Ovary (tissue), 9 donors: Measurements from ENCODE around the gene GPR132. TPM values are rescaled to one million over a fixed set of nuclear protein-coding genes. Genes with fewer than 3 reads are reported as not detected.
"Not testable (repeated sequence)": the region's sequence is repeated elsewhere in the genome, so short reads cannot be mapped to it uniquely, and the experiment has no call there.

Source experiments
- DNase-seq, 5 donors: peaks; one replicate each; pipeline ENCODE4 v3.0.0-alpha.2; 2019 to 2020
- H3K27ac ChIP-seq, 2 donors: fragments of 200-600 bp; one replicate each; pipeline versions ENCODE4 v1.5.1 to v1.8.0; 2019 to 2022
- H3K27me3 ChIP-seq: fragments of 200-600 bp; one replicate; pipeline ENCODE4 v1.8.0; 2022
- H3K36me3 ChIP-seq: fragments of 200-600 bp; sonication (generic); one replicate; pipeline ENCODE4 v1.5.1; 2019
- H3K4me1 ChIP-seq: one replicate; pipeline ENCODE4 v1.8.1; 2013; ENCODE audit warnings: mild to moderate bottlenecking, moderate library complexity; ENCODE audit not compliant: insufficient read depth
- H3K4me3 ChIP-seq: fragments of 200-600 bp; sonication (generic); one replicate; pipeline ENCODE4 v1.5.1; 2017
- H3K9me3 ChIP-seq, 2 donors: fragments of 200-600 bp in 1 of 2; sonication (generic) in 1 of 2; one replicate each; pipeline versions ENCODE4 v1.5.1 to v1.8.1; 2013 to 2019; ENCODE audit warnings: mild to moderate bottlenecking in 1 of 2, moderate library complexity in 1 of 2
- EP300 ChIP-seq: sonication (generic); formaldehyde crosslinking; IDR thresholded peaks from one replicate; pipeline ENCODE4 v1.6.1; 2017; ENCODE audit warnings: antibody characterized with exemption
- POLR2A ChIP-seq: fragments of 450-650 bp; IDR thresholded peaks from one replicate; pipeline ENCODE4 v1.6.1; 2017; ENCODE audit warnings: antibody characterized with exemption, mild to moderate bottlenecking, moderate library complexity
- WGBS, 3 donors: extraction: QIAGEN DNeasy Blood & Tissue Kit in 1 of 3; methylation state at CpG; one replicate each; pipeline versions ENCODE4 v1.1.5 to v1.1.7; 2013 to 2017; 5-methylcytosine and 5-hydroxymethylcytosine counted together
- intact Hi-C, 4 donors: fragments of 100-400 bp; cut with DNase I; formaldehyde crosslinking; loops; one replicate each; pipeline versions ENCODE4 v1.11.0 to v1.15.1; 2022 to 2023
- polyA plus RNA-seq, 2 donors: library from polyadenylated mRNA; stranded (reverse); fragments of 200-250 nt in 1 of 2; fragments of 350-450 nt in 1 of 2; fragmentation: Illumina TruSeq in 1 of 2; extraction: RNeasy Lipid Tissue Mini Kit (QIAGEN cat#74804) in 1 of 2; gene quantifications; one replicate each; pipeline ENCODE4 v1.2.3, GENCODE V29; 2013 to 2014
- total RNA-seq, 7 donors: library from RNA; depleted of rRNA in 2 of 7; stranded (reverse); fragments of >200 nt in 2 of 7; fragmentation: NEBNext Ultra II Directional in 3 of 7; extraction: Animal tissue kit (Norgen Biotek cat#: 25700) in 3 of 7; gene quantifications; one replicate each; pipeline versions ENCODE4 v1.1.0 to v1.2.4, GENCODE V29; 2016 to 2023
- TF ChIP-seq, protein P1 (sequence below), 3 donors: fragments of 450-650 bp in 2 of 3; fragments of 200-600 bp in 1 of 3; IDR thresholded peaks; one replicate each; pipeline versions ENCODE4 v1.5.1 to v1.8.0; 2016 to 2022; ENCODE audit warnings: antibody characterized with exemption in 3 of 3, mild to moderate bottlenecking in 1 of 3
- donor health status: DM: no; HTN: no; CAD: no; lungs with moderate emphysema.
- donor health status: DM: no; HTN: no; CAD: no.
- donor health status: Bipolar disorder and iron deficiency.
- donor health status: DM: yes; HTN: yes; CAD: no.
- donor health status: DM: no; HTN: no; CAD: no.
- donor health status: DM: yes; HTN: yes; CAD: no.

GPR132 gene
- total and polyA plus RNA-seq, 9 donors: 0.27 to 2.0 (median 0.73) TPM

DNA sequence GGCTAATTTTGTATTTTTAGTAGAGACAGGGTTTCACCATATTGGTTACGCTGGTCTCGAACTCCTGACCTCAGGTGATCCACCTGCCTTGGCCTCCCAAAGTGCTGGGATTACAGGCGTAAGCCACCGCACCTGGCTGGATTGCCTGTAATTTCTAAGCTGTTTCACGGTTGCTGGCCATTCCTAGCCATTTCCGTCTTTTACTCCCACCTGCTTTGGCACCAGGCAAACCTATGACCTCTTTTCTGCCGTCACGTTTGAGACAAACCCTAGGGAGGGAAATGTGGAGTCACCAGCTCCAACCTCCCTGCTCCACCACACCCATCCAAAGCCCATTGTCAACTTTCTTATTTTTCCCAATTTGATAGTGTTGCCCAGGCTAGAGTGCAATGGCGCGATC is 1.2 kb downstream of the GPR132 start:
- no peaks in the 10 kb centered on the region for H3K27me3 ChIP-seq
- no peak overlapping the region for H3K27ac ChIP-seq
- H3K9me3 ChIP-seq: no peaks in the 10 kb centered on the region
- no peak for DNase-seq
- 79 to 91% (median 84%) methylated on average over 10 of the region's 10 CpGs for WGBS, 3 donors
- H3K4me1 ChIP-seq: no peaks in the 10 kb centered on the region
- no peak overlapping the region for H3K4me3 ChIP-seq
- intact Hi-C loops: no loop called here
- TF ChIP-seq EP300 (no peak), POLR2A (no peak)
- TF ChIP-seq, protein P1, sequence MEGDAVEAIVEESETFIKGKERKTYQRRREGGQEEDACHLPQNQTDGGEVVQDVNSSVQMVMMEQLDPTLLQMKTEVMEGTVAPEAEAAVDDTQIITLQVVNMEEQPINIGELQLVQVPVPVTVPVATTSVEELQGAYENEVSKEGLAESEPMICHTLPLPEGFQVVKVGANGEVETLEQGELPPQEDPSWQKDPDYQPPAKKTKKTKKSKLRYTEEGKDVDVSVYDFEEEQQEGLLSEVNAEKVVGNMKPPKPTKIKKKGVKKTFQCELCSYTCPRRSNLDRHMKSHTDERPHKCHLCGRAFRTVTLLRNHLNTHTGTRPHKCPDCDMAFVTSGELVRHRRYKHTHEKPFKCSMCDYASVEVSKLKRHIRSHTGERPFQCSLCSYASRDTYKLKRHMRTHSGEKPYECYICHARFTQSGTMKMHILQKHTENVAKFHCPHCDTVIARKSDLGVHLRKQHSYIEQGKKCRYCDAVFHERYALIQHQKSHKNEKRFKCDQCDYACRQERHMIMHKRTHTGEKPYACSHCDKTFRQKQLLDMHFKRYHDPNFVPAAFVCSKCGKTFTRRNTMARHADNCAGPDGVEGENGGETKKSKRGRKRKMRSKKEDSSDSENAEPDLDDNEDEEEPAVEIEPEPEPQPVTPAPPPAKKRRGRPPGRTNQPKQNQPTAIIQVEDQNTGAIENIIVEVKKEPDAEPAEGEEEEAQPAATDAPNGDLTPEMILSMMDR (IDR thresholded peaks at IDR 0.05): no peak
- no peaks in the 10 kb centered on the region for H3K36me3 ChIP-seq

DNA sequence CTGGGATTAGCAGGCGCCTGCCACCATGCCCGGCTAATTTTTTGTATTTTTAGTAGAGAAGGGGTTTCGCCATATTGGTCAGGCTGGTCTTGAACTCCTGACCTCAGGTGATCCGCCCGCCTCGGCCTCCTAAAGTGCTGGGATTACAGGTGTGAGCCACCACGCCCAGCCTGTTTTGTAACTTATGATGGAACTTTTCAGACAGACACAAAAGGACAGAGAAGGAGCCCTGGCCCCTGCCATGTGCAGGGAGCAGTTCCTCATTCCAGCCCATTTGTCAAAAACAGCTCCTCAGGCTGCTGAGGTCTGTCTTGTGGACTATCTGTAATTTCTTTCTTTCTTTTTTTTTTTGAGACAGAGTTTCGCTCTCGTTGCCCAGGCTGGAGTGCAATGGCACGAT is 1.7 kb downstream of the GPR132 start:
- H3K36me3 ChIP-seq, DNase-seq, H3K27me3 ChIP-seq, intact Hi-C loops, H3K27ac ChIP-seq, H3K4me1 ChIP-seq, H3K4me3 ChIP-seq, H3K9me3 ChIP-seq: not testable (repeated sequence)
- 83 to 87% (median 87%) methylated on average over 10 of the region's 10 CpGs for WGBS, 3 donors

GRCh38 chr14:105063056-105063455 is 2.2 kb downstream of the GPR132 start:
- Histone ChIP-seq H3K36me3 (no peaks in the 10 kb centered on the region), H3K4me1 (no peaks in the 10 kb centered on the region), H3K9me3 (no peaks in the 10 kb centered on the region), H3K4me3 (no peak overlapping the region), H3K27ac (no peak overlapping the region), H3K27me3 (no peaks in the 10 kb centered on the region)
- intact Hi-C loops: no loop called here
- TF ChIP-seq, protein P1 (IDR thresholded peaks at IDR 0.05): no peak
- no peak for TF ChIP-seq POLR2A
- no peak for TF ChIP-seq EP300
- DNase-seq: no peak
- 70 to 81% (median 72%) methylated on average over 10 of the region's 10 CpGs for WGBS, 3 donors

DNA sequence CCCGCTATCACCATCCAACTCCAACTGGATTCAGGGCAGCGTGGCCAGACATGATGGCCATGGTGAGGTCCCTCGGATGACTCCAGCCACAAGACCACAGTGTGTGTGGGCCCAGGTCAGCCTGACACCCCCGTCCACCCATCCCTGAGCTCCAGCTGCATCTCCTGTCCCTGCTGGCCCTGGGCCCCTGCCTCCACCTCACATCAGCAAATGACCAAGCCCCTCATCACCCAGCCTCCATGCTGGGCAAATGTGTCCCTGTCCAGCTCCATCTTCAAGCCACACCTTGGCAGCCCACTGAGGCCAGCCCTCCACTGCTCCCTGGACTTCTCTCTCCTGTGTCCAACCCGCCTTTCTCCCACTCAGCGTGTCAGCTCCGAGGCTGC is 3.2 kb downstream of the GPR132 start:
- H3K27me3 ChIP-seq: no peaks in the 10 kb centered on the region

GRCh38 chr14:105061428-105062047 is 3.7 kb downstream of the GPR132 start:
- H3K27me3 ChIP-seq: no peaks in the 10 kb centered on the region
- no peak for DNase-seq
- H3K36me3 ChIP-seq: no peaks in the 10 kb centered on the region
- TF ChIP-seq POLR2A (no peak), EP300 (no peak)
- TF ChIP-seq, protein P1 (IDR thresholded peaks at IDR 0.05): no peak
- H3K27ac ChIP-seq: no peak overlapping the region
- WGBS, 3 donors: 34 to 51% (median 35%) methylated on average over 6 to 13 of the region's 13 CpGs
- H3K4me3 ChIP-seq: no peak overlapping the region
- H3K4me1 ChIP-seq: no peaks in the 10 kb centered on the region
- intact Hi-C loops: no loop called here
- no peaks in the 10 kb centered on the region for H3K9me3 ChIP-seq

More for the DNA sequence above, 3.2 kb downstream of the GPR132 start:
- no peak for DNase-seq
- H3K4me1 ChIP-seq: no peaks in the 10 kb centered on the region
- intact Hi-C loops: no loop called here
- H3K9me3 ChIP-seq: no peaks in the 10 kb centered on the region
- WGBS, 3 donors: 68 to 80% (median 75%) methylated on average over 7 of the region's 7 CpGs
- no peaks in the 10 kb centered on the region for H3K36me3 ChIP-seq
- H3K4me3 ChIP-seq: no peak overlapping the region
- TF ChIP-seq POLR2A: no peak
- no peak for TF ChIP-seq EP300
- TF ChIP-seq, protein P1 (IDR thresholded peaks at IDR 0.05): no peak
- no peak overlapping the region for H3K27ac ChIP-seq
